Tibial nerve (tissue), 4 donors: ENCODE data around the gene NSUN2. TPM values are rescaled to one million over a fixed set of nuclear protein-coding genes. Genes with fewer than 3 reads are reported as not detected.

Experiments
- DNase-seq, 2 donors: peaks; one replicate each; pipeline ENCODE4 v3.0.0-alpha.2; 2019; ENCODE audit warnings: low spot score in 2 of 2
- H3K27ac ChIP-seq, 4 donors: fragments of 200-600 bp; sonication (generic) in 3 of 4; one replicate each; pipeline ENCODE4 v1.5.1; 2017 to 2019; ENCODE audit warnings: mild to moderate bottlenecking in 1 of 4
- H3K27me3 ChIP-seq, 2 donors: fragments of 200-600 bp; sonication (generic) in 1 of 2; one replicate each; pipeline versions ENCODE4 v1.5.1 to v1.6.0; 2017 to 2019
- H3K36me3 ChIP-seq, 3 donors: fragments of 200-600 bp; sonication (generic); one replicate each; pipeline ENCODE4 v1.5.1; 2018 to 2019
- H3K4me1 ChIP-seq, 4 donors: fragments of 200-600 bp; sonication (generic) in 3 of 4; one replicate each; pipeline ENCODE4 v1.5.1; 2017 to 2019
- H3K4me3 ChIP-seq, 4 donors: fragments of 200-600 bp; sonication (generic) in 3 of 4; one replicate each; pipeline ENCODE4 v1.5.1; 2017 to 2019; ENCODE audit warnings: mild to moderate bottlenecking in 1 of 4, moderate library complexity in 1 of 4
- H3K9me3 ChIP-seq, 4 donors: fragments of 200-600 bp; sonication (generic) in 3 of 4; one replicate each; pipeline ENCODE4 v1.5.1; 2017 to 2019
- EP300 ChIP-seq, 2 donors: sonication (generic); formaldehyde crosslinking; IDR thresholded peaks; one replicate each; pipeline ENCODE4 v1.6.1; 2017; ENCODE audit warnings: antibody characterized with exemption in 2 of 2, mild to moderate bottlenecking in 1 of 2
- POLR2A ChIP-seq, 2 donors: fragments of 450-650 bp; IDR thresholded peaks; one replicate each; pipeline ENCODE4 v1.6.1; 2017; ENCODE audit warnings: antibody characterized with exemption in 2 of 2, mild to moderate bottlenecking in 2 of 2, moderate library complexity in 2 of 2
- WGBS, 2 donors: methylation state at CpG; one replicate each; pipeline ENCODE4 v1.1.5; 2018; 5-methylcytosine and 5-hydroxymethylcytosine counted together
- total RNA-seq, 4 donors: library from RNA; depleted of rRNA; stranded (reverse); fragments of >200 nt; gene quantifications; one replicate each; pipeline ENCODE4 v1.1.0, GENCODE V29; 2016
- TF ChIP-seq, protein P1 (sequence below), 5 experiments: fragments of 200-600 bp in 3 of 5; fragments of 450-650 bp in 2 of 5; sonication (generic) in 3 of 5; IDR thresholded peaks; one replicate each; pipeline ENCODE4 v1.5.1; 2016 to 2019; ENCODE audit warnings: antibody characterized with exemption in 5 of 5, mild to moderate bottlenecking in 3 of 5, moderate library complexity in 2 of 5

NSUN2 gene
- total RNA-seq = 10 to 100 TPM; 43.5 to 73.5 (median 58.5) TPM

DNA sequence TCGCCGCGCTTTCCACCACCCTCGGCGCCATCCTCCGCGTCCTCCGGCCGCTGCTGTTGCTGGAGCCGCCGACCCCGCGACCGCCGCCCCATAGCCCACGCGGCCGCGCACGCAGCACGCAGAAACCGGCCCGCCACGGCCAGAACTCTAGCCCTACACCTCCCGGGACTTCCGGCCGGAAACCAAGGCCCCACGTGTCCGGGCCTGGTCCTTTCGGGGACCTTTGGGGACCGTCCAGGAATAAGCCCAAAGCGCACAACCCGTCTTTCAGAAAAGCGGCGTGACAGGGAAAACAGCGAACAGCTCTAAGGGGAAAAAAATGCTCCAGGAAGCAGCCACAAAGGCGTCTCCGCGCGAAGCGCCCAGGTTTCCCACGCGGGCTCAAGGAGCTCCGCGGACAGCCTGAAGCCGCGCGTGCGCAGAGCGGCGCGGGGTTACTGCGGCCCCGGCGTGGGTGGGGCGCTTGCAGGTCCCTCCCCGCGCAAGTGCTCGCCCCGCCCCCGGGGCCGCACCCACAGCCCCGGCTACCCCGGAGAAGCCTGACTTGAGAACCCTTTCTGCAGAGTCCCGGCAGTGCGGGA, at the start of gene NSUN2, which contains the start of gene SRD5A1:
TSS of gene NSUN2 (minus strand) at position 157 of the 581 bp plus-strand sequence. CDS start at position 92, 65 bp downstream.
TSS of gene SRD5A1 (plus strand) at position 553 of the 581 bp plus-strand sequence. CDS start 137 bp downstream, outside the sequence.
- Histone ChIP-seq H3K4me3 (peak within 1 kb of the TSS; percentile 70 to 99 (median 72)), H3K27me3 (no peaks in the 10 kb centered on the region), H3K9me3 (no peaks in the 10 kb centered on the region), H3K4me1 (peaks cover 0 to 30% (median 16%) of the 10 kb centered on the region in 4 donors), H3K36me3 (peaks cover 0 to 36% (median 0%) of the 10 kb centered on the region in 3 donors), H3K27ac (peak within 1 kb of the TSS; percentile 75 to 96 (median 94))
- WGBS, 2 donors = 0 to 1% methylated on average over 4 to 63 of the region's 66 CpGs
- DNase-seq = peak; percentile 77 to 79
- TF ChIP-seq EP300 (IDR thresholded peaks at IDR 0.05) = peak; percentile 77 to 80
- TF ChIP-seq, protein P1, sequence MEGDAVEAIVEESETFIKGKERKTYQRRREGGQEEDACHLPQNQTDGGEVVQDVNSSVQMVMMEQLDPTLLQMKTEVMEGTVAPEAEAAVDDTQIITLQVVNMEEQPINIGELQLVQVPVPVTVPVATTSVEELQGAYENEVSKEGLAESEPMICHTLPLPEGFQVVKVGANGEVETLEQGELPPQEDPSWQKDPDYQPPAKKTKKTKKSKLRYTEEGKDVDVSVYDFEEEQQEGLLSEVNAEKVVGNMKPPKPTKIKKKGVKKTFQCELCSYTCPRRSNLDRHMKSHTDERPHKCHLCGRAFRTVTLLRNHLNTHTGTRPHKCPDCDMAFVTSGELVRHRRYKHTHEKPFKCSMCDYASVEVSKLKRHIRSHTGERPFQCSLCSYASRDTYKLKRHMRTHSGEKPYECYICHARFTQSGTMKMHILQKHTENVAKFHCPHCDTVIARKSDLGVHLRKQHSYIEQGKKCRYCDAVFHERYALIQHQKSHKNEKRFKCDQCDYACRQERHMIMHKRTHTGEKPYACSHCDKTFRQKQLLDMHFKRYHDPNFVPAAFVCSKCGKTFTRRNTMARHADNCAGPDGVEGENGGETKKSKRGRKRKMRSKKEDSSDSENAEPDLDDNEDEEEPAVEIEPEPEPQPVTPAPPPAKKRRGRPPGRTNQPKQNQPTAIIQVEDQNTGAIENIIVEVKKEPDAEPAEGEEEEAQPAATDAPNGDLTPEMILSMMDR (IDR thresholded peaks at IDR 0.05) = no peak
- peak in 1 of 2 donors; percentile 34 for TF ChIP-seq POLR2A (IDR thresholded peaks at IDR 0.05)

DNA sequence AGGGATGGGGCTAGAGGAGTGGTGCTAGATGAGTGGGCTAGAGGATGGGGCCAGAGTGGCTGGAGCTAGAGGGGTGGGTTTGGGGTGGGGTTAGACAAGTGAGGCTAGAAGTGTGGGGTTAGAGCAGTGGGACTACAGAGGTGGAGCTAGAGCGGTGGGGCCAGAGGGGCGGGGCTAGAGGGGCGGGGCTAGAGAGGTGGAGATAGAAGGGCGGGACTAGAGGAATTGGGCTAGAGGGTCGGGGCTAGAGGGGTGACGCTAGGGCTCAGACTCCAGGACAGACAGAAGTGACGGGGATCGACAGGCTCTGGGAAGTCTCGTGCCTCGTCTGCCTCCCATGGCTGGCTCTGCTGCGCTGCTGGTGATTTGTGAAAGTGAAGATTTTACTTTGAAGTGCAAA, 49.4 kb upstream of the NSUN2 start:
- DNase-seq = no peak
- Histone ChIP-seq H3K36me3 (no peaks in the 10 kb centered on the region), H3K4me1 (peaks cover 0 to 2% (median 0%) of the 10 kb centered on the region in 4 donors), H3K27me3 (peaks cover 0 to 7% of the 10 kb centered on the region in 2 donors), H3K9me3 (no peaks in the 10 kb centered on the region), H3K27ac (no peak overlapping the region), H3K4me3 (no peak overlapping the region)
- TF ChIP-seq, protein P1 (IDR thresholded peaks at IDR 0.05) = no peak
- TF ChIP-seq POLR2A (IDR thresholded peaks at IDR 0.05) (no peak), EP300 (IDR thresholded peaks at IDR 0.05) (no peak)
- WGBS, 2 donors = 50 to 53% methylated on average over 11 of the region's 11 CpGs

DNA sequence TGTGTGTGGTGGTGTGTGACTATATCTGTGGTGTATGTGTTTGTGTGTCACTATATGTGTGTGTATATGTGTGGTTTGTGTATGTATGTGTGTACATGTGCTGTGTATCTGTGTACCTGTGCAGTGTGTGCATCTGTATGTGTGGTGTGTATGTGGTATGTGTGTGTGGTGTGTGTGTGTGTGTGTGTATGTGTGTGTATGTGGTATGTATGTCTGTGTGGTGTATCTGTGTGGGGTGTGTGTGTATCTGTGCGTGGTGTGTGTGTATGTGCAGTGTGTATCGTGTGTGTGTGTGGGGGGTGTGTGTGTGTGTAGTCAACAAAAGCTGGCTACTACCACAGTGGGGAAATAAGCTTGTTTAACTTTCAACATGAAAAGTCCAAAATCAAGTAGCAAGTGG, 48.8 kb upstream of the NSUN2 start:
- Histone ChIP-seq H3K27me3 (peaks cover 0 to 7% of the 10 kb centered on the region in 2 donors), H3K27ac (no peak overlapping the region), H3K36me3 (no peaks in the 10 kb centered on the region), H3K4me1 (no peaks in the 10 kb centered on the region), H3K9me3 (no peaks in the 10 kb centered on the region), H3K4me3 (no peak overlapping the region)
- WGBS, 2 donors = 50 to 85% methylated on average over 2 of the region's 2 CpGs
- DNase-seq = no peak
- TF ChIP-seq EP300 (IDR thresholded peaks at IDR 0.05) = no peak
- TF ChIP-seq, protein P1 (IDR thresholded peaks at IDR 0.05) = no peak
- no peak for TF ChIP-seq POLR2A (IDR thresholded peaks at IDR 0.05)

DNA sequence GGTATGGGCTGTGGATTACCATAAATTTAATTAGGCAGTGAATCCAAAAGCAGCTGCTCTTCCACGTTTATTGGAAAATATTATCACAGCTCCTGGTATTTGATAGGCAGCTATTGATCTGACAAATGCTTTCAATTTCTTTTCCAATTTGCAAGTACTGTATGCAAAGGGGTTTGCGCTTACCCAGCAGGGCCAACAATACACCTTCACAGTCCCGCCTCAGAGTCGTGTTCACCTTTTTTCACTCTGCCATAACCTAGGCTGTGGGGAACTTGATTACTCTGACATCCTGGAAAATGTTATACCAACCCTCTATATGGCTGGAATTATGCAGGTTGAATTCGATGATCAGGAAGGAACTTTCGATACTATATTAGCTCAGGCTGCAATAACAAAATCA, 48.1 kb upstream of the NSUN2 start:
- H3K9me3 ChIP-seq = no peaks in the 10 kb centered on the region
- 69 to 70% methylated on average over 6 of the region's 6 CpGs for WGBS, 2 donors
- peaks cover 0 to 7% of the 10 kb centered on the region in 2 donors for H3K27me3 ChIP-seq
- TF ChIP-seq, protein P1 (IDR thresholded peaks at IDR 0.05) = no peak
- TF ChIP-seq POLR2A (IDR thresholded peaks at IDR 0.05) = no peak
- TF ChIP-seq EP300 (IDR thresholded peaks at IDR 0.05) = no peak
- no peak overlapping the region for H3K27ac ChIP-seq
- no peak for DNase-seq
- H3K4me3 ChIP-seq = no peak overlapping the region
- H3K4me1 ChIP-seq = no peaks in the 10 kb centered on the region
- no peaks in the 10 kb centered on the region for H3K36me3 ChIP-seq

DNA sequence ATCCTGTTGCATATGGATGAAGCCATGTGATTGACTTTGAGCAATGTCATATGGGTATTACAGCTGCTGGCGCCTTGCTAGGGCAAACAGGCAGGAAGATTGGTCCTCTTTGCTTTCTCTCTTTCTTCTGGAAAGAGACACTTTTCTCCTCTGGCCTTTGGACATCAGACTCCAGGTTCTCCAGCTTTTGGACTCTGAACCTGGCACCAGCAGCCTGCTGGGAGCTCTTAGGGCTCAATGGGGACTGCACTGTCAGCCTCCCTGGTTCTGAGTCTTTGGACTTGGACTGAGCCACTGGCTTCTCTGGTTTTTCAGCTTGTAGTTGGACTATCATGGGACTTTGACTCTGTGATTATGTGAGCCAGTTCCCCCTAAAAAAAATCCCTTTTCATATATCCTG, 45.5 kb upstream of the NSUN2 start:
- no peak overlapping the region for H3K27ac ChIP-seq
- no peak overlapping the region for H3K4me3 ChIP-seq
- TF ChIP-seq EP300 (IDR thresholded peaks at IDR 0.05) = no peak
- no peak for TF ChIP-seq POLR2A (IDR thresholded peaks at IDR 0.05)
- TF ChIP-seq, protein P1 (IDR thresholded peaks at IDR 0.05) = no peak
- peaks cover 0 to under 1% (median 0%) of the 10 kb centered on the region in 3 donors for H3K36me3 ChIP-seq
- H3K9me3 ChIP-seq = no peaks in the 10 kb centered on the region
- DNase-seq = no peak
- WGBS, 2 donors = 94 to 95% methylated on average over 1 of the region's 1 CpG
- no peaks in the 10 kb centered on the region for H3K4me1 ChIP-seq
- H3K27me3 ChIP-seq = peaks cover 0 to 7% of the 10 kb centered on the region in 2 donors
